ENCODE results near the gene ETNK1. TPM values are rescaled to one million over a fixed set of nuclear protein-coding genes. Genes with fewer than 3 reads are reported as not detected.
"Not testable (repeated sequence)": the region's sequence is repeated elsewhere in the genome, so short reads cannot be mapped to it uniquely, and the experiment has no call there.

Gene ETNK1
- total RNA-seq, 1 donor from 2014 or later: 63.0 TPM

GRCh38 chr12:22588817-22589216, 36.2 kb upstream of the ETNK1 start:
- H3K9me3 Mint-ChIP-seq (ENCODE audit: unreplicated experiment): no peaks in the 10 kb centered on the region
- TF ChIP-seq, protein P1, sequence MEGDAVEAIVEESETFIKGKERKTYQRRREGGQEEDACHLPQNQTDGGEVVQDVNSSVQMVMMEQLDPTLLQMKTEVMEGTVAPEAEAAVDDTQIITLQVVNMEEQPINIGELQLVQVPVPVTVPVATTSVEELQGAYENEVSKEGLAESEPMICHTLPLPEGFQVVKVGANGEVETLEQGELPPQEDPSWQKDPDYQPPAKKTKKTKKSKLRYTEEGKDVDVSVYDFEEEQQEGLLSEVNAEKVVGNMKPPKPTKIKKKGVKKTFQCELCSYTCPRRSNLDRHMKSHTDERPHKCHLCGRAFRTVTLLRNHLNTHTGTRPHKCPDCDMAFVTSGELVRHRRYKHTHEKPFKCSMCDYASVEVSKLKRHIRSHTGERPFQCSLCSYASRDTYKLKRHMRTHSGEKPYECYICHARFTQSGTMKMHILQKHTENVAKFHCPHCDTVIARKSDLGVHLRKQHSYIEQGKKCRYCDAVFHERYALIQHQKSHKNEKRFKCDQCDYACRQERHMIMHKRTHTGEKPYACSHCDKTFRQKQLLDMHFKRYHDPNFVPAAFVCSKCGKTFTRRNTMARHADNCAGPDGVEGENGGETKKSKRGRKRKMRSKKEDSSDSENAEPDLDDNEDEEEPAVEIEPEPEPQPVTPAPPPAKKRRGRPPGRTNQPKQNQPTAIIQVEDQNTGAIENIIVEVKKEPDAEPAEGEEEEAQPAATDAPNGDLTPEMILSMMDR (IDR thresholded peaks at IDR 0.05): no peak
- H3K4me1 Mint-ChIP-seq (ENCODE audit: unreplicated experiment): peaks cover 3% of the 10 kb centered on the region
- no peak for DNase-seq (ENCODE audit: extremely low spot score, unreplicated experiment)
- no peak overlapping the region for H3K27ac Mint-ChIP-seq (ENCODE audit: unreplicated experiment)
- H3K4me3 Mint-ChIP-seq (ENCODE audit: unreplicated experiment): no peak overlapping the region
- no peaks in the 10 kb centered on the region for H3K27me3 Mint-ChIP-seq (ENCODE audit: unreplicated experiment)
- no peaks in the 10 kb centered on the region for H3K36me3 Mint-ChIP-seq (ENCODE audit: unreplicated experiment)

GRCh38 chr12:22593864-22594263, 31.1 kb upstream of the ETNK1 start:
- Mint-ChIP-seq H3K9me3 (ENCODE audit: unreplicated experiment) (no peaks in the 10 kb centered on the region), H3K4me3 (ENCODE audit: unreplicated experiment) (no peak overlapping the region), H3K27me3 (ENCODE audit: unreplicated experiment) (no peaks in the 10 kb centered on the region), H3K27ac (ENCODE audit: unreplicated experiment) (no peak overlapping the region), H3K4me1 (ENCODE audit: unreplicated experiment) (peaks cover 7% of the 10 kb centered on the region), H3K36me3 (ENCODE audit: unreplicated experiment) (no peaks in the 10 kb centered on the region)
- DNase-seq (ENCODE audit: extremely low spot score, unreplicated experiment): no peak
- TF ChIP-seq, protein P1 (IDR thresholded peaks at IDR 0.05): no peak

DNA sequence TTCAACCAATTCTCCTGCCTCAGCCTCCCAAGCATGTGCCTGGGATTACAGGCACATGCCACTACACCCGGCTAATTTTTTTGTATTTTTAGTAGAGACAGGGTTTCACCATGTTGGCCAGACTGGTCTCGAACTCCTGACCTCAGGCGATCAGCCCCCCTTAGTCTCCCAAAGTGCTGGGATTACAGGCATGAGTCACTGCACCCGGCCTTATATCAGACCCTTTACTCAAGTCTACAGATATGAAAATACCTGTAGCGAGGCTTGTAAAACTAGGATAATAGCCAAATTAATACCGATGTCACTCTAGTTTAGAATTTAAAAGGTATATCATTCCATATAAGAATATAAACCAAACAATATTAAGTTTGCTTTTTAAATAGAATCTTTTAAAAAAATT, 27.4 kb upstream of the ETNK1 start:
- not testable (repeated sequence) for H3K27ac Mint-ChIP-seq (ENCODE audit: unreplicated experiment); H3K27me3 Mint-ChIP-seq (ENCODE audit: unreplicated experiment); H3K36me3 Mint-ChIP-seq (ENCODE audit: unreplicated experiment); H3K4me3 Mint-ChIP-seq (ENCODE audit: unreplicated experiment); DNase-seq (ENCODE audit: extremely low spot score, unreplicated experiment); H3K9me3 Mint-ChIP-seq (ENCODE audit: unreplicated experiment); H3K4me1 Mint-ChIP-seq (ENCODE audit: unreplicated experiment)

- Mint-ChIP-seq H3K9me3 (ENCODE audit: unreplicated experiment) (peaks cover 12% of the 10 kb centered on the region), H3K4me1 (ENCODE audit: unreplicated experiment) (peaks cover 7% of the 10 kb centered on the region), H3K4me3 (ENCODE audit: unreplicated experiment) (no peak overlapping the region), H3K27me3 (ENCODE audit: unreplicated experiment) (no peaks in the 10 kb centered on the region), H3K27ac (ENCODE audit: unreplicated experiment) (no peak overlapping the region), H3K36me3 (ENCODE audit: unreplicated experiment) (peaks cover 2% of the 10 kb centered on the region)
- TF ChIP-seq, protein P1 (IDR thresholded peaks at IDR 0.05): no peak
- DNase-seq (ENCODE audit: extremely low spot score, unreplicated experiment): no peak
Measured at GRCh38 chr12:22598141-22598762, 26.7 kb upstream of the ETNK1 start.

- H3K9me3 Mint-ChIP-seq (ENCODE audit: unreplicated experiment): peaks cover 17% of the 10 kb centered on the region
- no peak overlapping the region for H3K4me3 Mint-ChIP-seq (ENCODE audit: unreplicated experiment)
- H3K4me1 Mint-ChIP-seq (ENCODE audit: unreplicated experiment): peaks cover 5% of the 10 kb centered on the region
- TF ChIP-seq, protein P1 (IDR thresholded peaks at IDR 0.05): no peak
- peaks cover 2% of the 10 kb centered on the region for H3K36me3 Mint-ChIP-seq (ENCODE audit: unreplicated experiment)
- H3K27ac Mint-ChIP-seq (ENCODE audit: unreplicated experiment): no peak overlapping the region
- no peak for DNase-seq (ENCODE audit: extremely low spot score, unreplicated experiment)
- H3K27me3 Mint-ChIP-seq (ENCODE audit: unreplicated experiment): no peaks in the 10 kb centered on the region
Measured at GRCh38 chr12:22598763-22599161, 26.2 kb upstream of the ETNK1 start.

GRCh38 chr12:22600181-22600580, 24.8 kb upstream of the ETNK1 start:
- H3K36me3 Mint-ChIP-seq (ENCODE audit: unreplicated experiment): peaks cover 2% of the 10 kb centered on the region
- H3K9me3 Mint-ChIP-seq (ENCODE audit: unreplicated experiment): peaks cover 19% of the 10 kb centered on the region
- no peak overlapping the region for H3K4me3 Mint-ChIP-seq (ENCODE audit: unreplicated experiment)
- no peaks in the 10 kb centered on the region for H3K27me3 Mint-ChIP-seq (ENCODE audit: unreplicated experiment)
- no peak overlapping the region for H3K27ac Mint-ChIP-seq (ENCODE audit: unreplicated experiment)
- no peaks in the 10 kb centered on the region for H3K4me1 Mint-ChIP-seq (ENCODE audit: unreplicated experiment)
- TF ChIP-seq, protein P1 (IDR thresholded peaks at IDR 0.05): no peak
- no peak for DNase-seq (ENCODE audit: extremely low spot score, unreplicated experiment)
